Stimulated activated CD4-positive, alpha-beta T cell treated with anti-CD3 and anti-CD28 coated beads, Interleukin-15, amount 100 ng/mL, for 1 hour (primary cell): Measurements from ENCODE around the gene ACSS1.

Experiments
- DNase-seq, 2 donors: peaks; one replicate each; pipeline ENCODE4 v3.0.0-alpha.2; 2020; ENCODE audit warnings: low read depth in 1 of 2, low spot score in 1 of 2

ACSS1 gene

DNA sequence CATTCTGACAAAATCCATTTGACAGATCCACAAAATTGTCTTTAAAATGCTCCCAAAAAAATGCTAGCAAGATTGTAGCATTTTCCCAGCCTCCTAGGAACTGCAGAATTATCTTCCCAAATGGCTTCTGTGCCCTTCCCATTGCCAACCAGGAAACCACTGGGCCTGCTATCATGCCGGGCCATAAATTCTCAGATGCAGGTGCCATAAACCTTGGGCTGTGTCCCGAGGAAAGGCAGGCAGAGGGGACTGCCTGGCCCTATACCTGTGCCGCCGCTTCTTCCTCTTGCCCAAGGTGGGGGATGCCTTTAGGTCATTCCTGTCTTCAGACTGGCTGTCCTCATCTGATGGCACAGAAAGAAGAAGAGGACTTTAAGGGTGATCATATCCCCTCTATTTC, 21.2 kb upstream of the ACSS1 start:
- DNase-seq: no peak

DNA sequence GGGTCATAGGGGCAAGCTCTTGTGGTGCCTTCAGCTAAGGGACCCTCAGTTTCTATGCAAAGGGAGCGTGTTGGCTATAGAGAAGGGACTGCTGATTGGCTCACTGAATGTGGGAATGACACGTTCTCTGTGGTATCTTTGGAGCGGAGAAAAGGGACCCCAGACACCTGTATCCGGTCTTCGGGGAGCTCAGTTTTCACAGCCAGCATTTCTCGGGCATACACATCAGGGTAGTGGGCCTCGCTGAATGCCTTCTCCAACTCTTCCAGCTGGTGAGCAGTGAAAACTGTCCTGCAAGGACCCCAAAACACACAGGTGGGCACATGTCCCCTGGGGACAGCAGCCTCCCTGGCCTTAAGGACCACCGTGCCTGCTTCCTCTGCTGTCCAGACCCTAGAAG, 20.7 kb upstream of the ACSS1 start:
- no peak for DNase-seq

DNA sequence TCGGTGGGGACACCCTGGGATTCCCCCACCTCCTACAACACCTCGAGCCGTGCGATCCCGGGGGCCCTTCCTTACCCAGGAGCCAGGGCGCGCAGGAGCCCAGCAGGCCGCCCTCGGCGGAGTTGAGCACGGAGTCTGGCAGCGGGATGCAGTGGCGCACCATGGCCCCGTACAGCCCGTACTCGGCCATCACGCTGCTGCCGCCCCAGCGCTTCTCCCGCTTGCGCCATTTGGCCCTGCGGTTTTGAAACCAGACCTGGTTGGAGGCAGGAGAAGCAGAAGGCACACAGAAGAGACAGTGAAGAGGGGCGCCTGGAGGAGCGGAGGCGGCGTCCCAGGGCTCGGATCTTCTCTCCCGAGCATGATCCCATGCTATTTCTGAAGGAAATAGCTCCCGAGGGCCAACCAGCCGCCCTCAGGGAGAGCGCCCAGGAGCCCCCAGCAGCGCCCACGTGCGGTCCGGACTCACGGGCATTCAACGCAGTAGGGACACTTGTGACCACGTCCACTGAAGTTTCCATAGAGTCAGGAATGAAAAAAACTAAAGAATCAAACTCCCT, 19.8 kb upstream of the ACSS1 start:
- DNase-seq: no peak

DNA sequence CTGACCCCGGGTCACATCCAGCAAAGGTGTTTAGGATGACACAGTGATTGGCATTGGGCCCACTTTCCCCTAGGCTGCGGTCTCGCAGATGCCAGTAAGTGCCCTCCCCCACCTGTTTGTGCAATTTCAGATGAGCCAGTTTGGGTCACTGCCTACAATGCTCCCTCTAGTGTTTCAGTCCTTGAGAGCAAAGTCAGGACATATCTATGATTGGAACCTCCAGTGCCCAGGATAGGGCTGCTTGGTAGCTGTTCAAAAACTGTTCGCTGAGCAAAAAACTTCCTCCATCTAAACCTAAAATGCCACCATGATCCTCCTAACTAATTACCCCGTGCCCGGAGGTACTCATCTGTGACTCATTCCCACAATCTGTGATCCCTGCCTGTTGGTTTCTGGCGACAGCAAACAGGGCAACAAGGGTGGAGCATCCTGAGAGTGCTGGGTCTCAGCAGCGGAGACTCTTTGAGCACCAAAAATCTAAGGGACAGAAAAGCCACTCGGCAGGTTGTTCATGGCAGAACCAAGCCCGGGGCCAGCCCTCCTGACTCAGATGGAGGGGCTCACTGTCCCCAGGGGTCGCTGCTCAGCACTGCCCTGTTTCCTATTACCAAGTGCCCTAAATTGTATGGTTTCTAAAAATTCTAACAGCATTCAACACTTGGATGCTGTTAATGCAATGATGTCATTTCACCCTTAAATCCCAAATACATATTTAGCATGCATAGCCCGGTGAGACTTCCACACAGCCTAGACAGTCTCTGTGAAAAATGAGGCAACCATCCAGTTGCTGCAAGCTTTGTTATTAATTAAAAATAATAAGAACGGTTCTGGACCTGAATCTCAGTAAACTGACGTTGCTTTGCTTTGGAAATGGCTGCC, 19.0 kb upstream of the ACSS1 start:
- no peak for DNase-seq

DNA sequence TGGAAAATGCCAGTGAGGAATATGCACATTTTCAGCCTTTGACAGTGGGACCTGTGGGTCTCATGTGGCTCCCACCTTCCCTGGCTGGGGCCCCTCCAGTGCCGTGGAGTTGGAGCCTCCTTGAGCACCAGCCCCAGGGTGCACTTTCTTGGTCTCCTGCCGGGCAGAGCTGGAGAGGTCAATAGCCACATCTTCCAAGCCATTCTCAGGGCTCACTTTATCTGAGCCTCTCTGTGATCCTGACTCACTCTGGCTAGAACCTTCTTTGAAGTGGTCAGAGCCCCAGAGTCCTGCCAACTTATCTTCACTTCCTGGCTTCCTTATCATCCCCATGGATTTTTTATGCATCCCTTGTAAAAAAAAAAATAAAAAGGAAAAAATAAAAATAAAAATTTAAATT, 18.3 kb upstream of the ACSS1 start:
- no peak for DNase-seq

DNA sequence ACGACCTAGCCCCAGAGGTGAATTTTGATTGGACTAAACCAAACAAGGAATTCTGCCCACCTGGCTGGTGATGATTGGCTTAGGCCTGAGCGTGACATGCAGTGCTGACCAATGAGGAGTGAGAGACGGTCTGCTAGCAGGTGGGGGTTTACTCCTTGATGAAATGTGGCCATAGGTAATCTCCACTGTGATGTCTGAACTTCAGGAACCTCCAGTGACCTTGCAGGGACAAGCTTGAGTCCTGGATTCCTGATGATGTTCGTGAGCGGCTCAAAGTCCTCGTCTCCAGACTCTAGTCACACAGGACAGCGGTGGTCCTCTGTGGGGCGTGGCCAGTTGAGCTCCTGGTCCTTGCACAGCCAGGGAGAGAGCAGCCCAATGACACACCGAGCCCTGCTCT, 15.6 kb upstream of the ACSS1 start:
- no peak for DNase-seq

DNA sequence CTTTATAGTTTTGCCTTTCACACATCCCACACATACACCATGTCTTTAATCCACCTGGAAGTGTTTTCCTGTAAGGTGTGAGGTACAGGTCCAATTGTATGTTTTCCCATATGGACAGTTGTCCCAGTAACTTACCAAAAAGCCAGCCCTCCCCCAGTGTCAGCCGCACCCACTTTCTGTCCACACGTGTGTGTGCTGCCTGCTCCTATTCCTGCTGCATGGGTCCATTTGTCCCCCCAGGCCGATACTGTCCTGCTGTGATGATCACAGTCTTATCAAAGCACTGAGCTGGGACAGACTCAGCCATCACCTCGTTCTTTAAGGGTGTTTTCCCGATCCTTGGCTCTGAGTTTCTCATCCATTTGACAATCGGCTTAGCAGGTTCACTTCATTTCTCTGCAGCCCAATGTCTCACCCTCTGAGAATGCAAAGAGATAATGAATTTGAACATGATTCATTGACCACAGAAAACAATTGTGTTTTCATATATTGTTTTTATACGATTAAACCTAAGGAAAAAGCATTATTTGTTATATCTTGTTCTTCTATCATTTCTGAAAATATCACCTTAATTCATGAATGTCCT, 14.4 kb upstream of the ACSS1 start:
- no peak for DNase-seq

DNA sequence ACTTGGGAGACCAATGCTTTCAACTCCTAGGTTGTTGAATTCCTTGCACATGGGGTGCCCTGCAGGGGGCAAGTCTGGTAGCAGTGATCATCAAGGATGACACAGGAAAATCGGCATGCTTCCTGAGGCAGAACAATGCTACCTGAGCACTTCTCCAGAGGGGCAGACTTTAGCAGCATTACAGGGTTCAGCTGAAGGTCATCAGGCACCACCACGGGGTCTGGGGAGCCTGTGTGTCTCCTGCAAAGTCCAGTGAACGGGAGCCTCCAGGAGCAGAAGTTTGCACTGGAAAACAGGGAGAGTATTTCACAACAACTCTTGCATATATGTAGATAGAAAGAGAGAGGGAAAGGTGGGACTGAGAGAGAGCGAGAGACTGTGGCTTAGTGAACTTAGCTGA, 13.8 kb upstream of the ACSS1 start:
- DNase-seq: no peak

DNA sequence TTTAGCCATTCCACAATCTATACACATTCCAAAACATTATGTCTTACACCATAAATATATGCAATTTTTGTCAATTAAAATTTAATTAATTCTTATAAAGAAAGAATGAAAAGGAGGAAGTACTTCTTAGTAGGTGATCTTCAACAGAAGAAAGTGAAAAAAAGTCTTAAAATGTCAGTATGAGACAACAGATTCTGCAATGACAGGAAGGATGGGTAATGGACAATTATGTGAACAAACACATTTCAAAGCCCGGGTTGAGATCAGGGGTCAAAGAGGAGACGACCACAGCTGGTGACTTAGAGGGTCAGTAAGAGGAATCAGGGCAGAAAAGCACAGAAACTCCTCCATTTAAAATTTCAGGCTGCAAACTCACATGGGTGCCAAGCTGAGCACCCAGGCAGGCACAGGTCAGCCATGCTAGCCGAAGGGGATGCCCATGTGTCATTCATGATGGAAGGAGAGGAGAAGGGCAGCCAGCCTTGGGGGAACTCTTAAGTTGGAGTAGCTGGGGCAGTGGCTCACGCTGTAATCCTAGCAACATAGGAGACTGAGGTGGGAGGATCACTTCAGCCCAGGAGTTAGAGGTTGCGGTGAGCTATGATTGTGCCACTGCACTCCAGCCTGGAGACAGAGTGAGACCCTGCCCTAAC, 13.0 kb upstream of the ACSS1 start:
- no peak for DNase-seq

DNA sequence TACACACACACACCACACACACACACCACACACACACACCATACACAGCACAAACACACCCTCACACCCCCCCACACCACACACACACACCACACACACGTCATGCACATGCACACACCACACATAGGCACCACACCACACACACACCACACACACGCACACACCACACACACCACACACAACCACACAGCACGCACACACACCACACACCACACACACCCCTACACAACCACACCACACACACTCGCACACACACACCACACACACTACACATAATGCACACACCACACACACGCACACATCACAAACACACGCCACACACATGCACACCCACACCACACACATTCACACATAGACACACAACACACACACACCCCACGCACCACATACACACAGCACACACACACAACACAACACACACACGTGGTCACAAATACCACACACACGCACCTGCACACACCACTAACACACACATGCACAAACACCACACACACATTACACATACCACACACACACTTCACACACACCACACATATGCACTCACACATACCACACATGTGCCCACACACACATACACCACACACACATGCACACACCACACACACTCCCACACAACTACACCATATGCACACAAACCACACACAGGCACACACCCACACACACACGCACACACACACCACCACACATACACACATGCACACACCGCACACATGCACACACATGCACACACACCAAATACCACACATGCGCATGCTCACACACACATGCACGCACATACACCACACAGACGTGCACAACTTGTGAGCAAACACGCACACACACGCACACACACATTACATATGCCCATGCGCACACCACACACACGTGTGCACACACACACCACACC, 9.4 kb upstream of the ACSS1 start:
- no peak for DNase-seq

DNA sequence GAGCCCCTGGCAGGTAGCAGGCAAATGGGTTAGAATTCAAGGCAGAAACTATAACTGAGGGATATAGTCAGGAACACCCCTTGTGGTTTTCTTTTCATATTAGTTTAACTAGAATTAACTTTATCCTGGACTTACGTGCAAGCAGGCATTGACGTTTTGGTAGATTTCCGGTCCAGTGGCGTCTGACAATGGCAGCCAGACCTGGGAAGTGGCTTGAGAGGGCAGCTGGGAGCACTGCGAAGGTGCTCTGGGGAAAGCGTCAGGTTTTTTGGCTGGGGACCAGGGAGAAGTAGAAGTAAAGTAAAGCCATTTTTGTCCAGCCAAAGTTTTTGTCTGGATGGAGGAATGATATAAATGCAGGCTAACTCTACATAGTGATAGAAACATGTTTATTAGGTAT, 8.4 kb upstream of the ACSS1 start:
- no peak for DNase-seq

DNA sequence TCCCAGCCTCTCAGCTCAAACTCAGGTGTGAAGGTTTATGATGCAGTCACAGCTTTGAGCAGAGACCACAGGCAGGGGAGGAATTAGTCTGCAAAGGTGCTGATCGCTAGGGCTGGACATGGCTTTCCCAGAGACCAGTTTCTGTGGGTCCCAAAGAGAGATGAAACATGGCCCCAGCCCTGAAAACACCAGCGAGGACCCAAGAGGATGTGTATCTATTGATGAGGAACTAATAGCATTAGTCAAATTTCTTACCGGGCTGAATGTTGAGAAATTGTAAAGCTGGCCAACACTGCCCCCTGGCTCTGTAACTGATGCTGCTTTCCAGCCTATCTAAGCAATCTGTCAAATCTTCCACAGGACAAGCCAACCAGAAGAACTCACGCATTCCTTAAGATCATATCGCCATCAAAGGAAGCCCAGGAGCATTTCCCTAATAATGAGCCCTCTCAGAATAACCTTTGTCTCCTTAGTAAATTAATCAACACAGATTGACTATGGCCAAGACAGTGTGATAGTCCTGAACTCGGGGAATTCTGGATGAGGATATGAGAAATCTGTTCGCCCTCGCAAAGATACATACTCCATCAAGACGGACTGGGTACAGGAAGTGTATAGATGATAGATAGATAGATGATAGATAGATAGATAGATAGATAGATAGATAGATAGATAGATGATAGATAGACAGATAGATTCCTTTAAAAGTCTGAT, 7.8 kb upstream of the ACSS1 start:
- DNase-seq: peak; percentile 41 to 43

DNA sequence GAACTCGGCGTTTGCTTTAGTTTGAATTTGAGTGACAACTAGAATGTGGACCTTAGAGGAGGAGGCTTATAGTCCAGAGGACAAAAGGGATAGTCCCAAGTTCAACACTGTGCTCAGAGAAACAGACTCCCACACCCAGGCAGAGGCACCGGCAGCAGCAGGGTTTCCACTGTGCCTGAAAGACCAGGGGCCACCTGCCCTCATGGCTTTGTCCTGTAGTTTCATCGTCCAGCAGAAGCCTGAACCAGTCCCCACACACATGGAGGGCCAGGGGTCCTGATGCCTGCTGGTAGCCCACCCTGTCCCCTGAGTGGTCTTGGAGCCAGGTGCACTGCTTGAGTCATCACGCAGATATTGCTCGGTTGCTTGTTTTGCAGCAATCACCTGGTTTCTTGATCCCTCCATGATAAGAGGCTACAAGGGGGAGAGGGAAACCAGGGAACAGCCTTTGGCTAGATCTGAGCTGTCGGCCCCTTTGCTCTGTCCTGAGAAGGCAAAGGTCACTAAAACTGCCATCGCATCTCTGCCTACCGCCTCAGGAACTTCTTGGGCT, 7.2 kb upstream of the ACSS1 start:
- DNase-seq: no peak

DNA sequence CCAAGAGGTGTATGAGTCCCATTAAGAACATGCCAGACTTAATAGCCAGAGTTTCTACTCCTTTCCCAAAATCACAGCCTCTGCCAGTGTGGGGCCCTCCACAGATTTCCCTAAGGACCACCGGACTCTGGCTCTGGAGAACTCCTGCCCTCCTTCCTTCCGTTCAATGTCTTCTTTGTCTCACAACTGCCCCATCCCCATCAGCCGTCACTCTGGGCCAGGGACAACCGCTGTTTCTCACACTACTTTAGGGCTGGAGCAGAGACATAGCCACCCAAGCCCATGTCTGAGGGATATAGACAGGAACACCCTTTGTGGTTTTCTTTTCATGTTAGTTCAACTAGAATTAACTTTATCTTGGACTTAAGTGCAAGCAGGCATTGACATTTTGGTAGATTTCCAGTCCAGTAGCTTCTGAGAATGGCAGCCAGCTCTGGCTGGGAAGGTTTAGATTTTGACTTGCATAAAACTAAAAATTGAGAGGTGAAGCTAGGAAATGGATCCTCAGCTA, 6.7 kb upstream of the ACSS1 start:
- no peak for DNase-seq

DNA sequence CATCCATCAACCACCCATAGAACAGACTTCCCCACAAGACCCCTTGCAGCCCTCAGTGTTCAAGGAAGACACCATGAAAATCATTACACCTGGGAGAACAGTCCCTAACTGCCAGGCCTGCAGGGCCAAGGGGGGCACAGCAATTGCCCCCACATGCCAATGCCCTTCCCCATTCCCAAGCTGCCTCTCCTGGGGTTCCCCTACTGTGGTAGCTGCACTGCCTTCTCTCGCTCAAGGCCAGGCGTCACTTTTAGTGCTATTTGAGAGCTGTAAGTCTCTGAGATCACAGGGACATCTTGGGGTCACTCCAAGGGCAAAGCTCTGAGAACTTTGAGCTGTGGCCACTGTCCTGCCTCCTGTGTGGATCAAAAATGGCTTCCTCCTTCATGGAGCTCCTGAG, 6.0 kb upstream of the ACSS1 start:
- DNase-seq: no peak

DNA sequence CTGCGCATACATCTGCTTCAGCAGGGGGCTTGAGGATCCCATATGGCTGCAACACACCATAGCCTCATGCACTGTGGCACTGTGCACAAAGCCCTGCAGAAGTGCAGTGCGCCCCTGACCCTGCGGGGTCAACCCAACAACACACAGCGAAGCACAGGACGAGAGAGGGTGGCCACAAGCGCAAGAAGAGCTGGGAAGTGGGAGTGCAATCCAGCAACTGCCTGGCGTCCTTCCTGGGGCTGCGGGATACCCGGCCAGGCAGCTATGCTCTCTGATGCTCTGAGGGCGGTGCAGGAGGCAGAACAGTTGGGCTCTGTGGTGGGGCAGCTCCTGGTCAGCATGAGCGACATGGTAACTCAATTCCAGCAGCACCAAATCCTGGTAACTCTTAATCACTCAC, 5.6 kb upstream of the ACSS1 start:
- no peak for DNase-seq

DNA sequence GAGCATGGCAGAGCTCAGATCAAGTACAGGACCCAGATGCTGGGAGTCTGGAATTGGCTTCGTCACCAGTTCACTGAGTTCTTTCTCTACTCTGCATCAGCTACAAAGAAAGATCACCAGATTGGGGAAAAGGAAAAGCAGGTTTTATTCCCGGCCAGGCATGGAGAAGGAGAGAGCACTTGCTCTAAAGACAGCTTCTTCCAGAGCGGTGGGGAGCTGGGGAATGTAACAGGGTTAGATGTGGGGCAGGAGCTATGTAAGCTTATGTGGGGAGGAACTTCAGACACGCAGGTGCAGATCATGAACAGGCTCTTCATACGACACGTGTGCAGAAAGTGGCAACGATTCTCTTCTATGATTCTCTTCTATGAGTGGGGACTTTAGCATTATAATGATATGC, 4.9 kb upstream of the ACSS1 start:
- no peak for DNase-seq

DNA sequence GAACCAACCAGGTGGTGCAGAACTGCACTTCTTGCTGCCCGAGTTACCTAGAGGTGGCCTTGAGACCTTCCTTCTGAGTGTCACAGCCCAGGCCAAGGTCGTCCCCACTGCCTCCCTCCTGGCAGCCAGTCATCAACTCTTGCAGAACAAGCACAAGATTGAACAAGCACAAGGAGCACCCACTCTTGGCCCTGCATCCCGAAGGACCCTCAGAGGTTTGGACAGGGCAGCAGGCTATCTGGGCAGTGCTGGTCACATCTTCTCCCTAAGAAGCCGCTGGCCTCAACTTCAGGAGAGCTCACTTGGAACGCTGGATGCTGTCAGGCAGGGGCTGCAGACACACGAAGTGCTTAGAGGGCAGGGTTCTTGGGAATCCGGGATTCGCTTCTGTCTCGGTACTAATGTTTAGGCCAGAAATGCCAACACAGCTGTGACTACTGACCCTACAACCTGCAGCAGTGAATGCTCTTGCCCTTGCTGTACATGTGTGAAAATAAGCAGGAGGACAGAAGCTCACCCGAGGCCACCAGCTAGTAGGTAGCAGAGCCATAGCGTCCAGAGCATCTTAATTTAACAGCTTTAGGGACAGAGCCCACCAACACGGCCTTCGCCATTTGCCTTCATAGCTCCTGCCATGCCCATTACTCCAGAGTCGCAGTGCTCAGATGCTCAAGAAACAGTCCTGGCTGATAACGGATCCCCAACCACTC, 4.0 kb upstream of the ACSS1 start:
- DNase-seq: no peak

DNA sequence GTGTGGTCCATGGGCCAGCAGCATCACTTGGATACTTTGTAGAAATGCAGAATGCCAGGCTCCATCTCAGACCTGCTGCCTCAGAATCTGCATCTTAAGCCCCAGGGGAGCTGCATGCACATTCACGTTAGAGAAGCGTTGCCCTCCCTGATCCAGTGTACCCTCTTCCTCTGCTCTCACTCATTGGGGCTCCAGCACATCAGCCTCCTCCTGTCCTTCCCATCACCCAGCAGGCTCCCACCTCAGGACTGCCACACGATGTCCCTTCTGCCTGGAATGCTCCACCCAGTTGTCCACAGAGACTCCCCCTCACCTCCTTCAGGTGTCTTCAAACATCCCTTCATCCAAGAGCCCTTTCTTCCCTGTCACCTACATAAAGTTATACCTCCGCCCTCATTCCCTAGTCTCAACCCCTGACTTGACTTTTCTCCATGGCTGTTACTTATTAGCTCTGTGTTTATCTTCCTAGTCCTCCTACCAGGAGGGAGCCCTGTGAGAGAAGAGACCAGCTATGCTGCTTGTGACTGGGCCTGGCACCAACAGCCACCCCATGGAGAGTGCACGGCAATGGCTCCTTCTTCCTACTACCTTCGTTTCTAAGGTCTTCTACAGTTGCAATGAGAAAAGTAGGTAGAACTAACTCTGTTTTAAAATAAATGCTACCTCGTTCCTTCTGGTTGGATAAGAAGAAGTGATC, 3.3 kb upstream of the ACSS1 start:
- no peak for DNase-seq
